Fibroblast of peridontal ligament (primary cell): ENCODE results near the gene RABAC1.
"Not testable (repeated sequence)": the region's sequence is repeated elsewhere in the genome, so short reads cannot be mapped to it uniquely, and the experiment has no call there.

Experiments used
- DNase-seq: peaks from one replicate; pipeline ENCODE4 v3.0.0-alpha.2; 2010; ENCODE audit errors: extremely low read depth

Gene RABAC1

DNA sequence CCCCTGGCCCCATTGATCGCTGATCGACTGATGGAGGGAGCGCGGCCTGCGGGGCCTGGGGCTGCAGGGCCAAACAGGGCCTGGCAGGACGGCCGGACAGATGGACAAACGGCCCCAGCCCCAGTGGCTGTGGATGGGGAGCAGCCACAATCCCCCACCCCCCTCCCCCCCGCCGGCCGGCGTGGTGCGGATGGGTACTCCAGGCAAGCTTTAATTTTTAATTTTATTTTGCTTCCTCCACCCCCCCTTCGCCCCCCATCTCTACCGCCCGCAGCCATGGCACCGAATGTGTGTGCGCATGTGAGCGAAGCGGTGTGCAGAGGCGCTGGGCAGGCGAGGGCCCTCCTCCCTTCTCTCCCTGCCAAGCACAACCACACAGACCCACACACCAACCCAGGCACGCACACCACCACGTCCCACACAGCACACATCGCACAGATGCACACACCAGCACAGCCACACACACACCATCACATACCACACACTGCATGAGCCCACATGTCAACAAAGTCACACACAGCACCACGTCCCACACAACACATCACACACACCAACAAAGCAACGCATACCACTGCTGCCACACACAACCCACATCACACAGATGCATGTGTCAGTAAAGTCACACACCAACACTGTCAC, 43.2 kb downstream of the RABAC1 start:
- DNase-seq, result no peak

DNA sequence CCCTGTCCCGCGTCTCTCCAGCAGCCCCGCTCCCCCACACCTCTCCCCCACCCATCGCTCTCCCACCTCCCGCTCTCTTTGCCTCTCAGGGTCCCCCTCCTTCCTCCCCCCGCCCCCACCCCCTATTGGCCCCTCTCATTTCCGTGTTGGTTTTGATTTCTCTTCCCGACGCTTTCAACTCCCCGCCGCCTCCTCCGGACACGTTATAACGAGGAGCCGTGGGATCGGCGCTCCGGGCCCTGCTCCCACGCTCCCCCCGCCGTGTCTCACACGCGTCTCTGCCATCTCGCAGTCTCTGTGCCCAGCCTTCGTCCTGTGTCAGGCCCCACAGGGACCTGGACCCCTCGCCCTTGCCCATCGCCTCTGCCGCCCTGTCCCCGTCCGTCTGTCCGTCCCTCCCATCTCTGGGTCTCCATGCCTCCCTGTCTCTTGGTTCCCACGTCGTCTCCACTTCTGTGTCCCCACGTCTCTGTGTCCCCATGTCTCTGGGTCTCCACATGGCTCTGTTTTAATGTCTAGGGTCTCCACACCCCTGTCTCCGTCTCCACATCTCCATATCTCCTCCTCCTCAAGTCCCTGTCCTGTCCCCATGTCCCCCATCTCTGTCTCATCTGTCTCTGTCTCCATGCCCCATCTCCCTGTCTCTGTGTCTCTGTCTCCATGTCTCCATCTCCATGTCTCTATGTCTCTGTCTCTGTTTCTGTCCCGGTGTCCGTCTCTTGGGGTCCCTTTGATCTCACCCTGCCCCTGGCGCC, 43.9 kb downstream of the RABAC1 start:
- no peak for DNase-seq

DNA sequence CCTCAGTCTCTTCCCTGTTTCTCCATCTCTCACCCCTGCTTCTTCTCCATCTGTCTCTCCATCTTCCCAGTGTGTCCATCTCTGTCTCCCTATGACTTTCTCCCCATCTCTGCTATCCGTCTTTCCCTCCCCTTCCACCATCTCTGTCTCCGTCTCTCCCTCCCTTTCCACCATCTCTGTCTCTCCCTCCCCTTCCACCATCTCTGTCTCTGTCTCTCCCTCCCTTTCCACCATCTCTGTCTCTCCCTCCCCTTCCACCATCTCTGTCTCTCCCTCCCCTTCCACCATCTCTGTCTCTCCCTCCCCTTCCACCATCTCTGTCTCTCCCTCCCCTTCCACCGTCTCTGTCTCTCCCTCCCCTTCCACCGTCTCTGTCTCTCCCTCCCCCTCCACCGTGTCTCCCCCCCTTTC, 44.7 kb downstream of the RABAC1 start:
- not testable (repeated sequence) for DNase-seq

DNA sequence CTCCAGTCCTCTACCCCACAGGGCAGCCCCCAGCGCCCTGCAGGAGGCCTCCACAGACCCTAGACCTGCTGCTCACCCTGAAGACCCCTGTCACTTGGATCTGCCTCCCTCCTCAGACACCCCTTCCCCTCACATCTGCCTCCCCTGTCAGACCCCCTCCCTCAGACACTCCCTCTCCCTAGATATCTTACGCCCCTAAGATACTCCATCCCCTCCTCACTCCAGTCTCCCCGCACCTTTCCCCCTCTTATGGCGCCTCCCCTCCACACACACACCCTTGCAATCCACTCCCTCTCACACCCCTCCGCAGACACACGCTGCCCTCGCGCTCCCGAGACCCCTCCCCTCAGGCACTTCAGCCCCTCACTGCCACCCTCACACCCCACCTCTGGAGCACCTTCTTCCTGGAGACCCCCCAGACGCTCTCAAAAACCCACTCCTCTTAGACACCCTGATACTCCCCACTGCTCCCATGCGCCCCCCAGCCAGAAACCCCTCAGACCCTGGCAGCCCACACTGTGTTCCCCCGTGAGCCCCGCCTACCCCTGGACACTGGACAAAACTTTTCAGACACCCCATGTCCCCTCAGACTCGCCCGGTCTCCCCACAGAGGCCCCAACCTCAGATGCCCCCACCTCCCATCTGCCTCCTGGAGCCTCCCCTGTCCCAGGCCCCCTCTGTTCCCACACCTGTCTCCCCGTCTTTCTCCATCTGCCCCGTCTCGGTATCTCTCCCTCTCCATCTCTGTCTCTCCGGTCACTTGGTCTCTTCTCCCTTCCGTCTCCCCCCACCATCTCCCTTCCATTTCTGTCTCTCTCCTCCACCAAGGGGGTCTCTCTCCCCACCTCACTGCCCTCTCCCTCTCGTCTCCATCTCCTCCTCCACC, 45.3 kb downstream of the RABAC1 start:
- no peak for DNase-seq

DNA sequence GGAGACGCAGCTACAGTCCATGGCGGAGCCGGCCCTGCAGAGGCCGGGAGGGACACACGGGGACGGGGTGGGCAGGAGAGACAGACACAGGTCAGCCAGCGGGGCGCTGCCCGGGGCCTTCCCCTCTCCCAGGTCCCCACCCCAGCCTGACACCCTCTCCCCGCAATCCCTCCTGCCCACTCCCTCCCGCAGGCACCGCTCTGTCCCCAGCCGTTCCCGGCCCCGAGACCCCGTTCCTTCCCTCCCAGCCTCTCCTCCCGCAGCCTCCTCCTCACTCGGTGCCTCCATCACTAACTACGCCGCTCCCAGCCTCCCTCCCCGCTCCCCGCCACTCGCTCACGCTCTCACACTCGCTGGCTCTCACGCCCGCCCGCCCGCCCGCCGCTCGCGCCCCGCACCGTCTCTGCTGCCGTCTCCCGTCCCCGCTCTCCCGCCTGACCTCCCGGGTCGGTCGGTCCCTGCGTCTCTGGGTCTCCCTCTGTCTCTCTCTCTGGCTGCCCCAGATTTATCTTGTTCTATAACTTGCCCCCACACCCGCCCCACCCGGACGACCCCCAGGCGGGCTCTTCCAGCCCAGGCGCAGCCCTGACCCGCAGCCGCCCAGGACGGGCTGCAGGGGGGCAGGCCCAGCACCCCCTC, 46.1 kb downstream of the RABAC1 start:
- no peak for DNase-seq

DNA sequence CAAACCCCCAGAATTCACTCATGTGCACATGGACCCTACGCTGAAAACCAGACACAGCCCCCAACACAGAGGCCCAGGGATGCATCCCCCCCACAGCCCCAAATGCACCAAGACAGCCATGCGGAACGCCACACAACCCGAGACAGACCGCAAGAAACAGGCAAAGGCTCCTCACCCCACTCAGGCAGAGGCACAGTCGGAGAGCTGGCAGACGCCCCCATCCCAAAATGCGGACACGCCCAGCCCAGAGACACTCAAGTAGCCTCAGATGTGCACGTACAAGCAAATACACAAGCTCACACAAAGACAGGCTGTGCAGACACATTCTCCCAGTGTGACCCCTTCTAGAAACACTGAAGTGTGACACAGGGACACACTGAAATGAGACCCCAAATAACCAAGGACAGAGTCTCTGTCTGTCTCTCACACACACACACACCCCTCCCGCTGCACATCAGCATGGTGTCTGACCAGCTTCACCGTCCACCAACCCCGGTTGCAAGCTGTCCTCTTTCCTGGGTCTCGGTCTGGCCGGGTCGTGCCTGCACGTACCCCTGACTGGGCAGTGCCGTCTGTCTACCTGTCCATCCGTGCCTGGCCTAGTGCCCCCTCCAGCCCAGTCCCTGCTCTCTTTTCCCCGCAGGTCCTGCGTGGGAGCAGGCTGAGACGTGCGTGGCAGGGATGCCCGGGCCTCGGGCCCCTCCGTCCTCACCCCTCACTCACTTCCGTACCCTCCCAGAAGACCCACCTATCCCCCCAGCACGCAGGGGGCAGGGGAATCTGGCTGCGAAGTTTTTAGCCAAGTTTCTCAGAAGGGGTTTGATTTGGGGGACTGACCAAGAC, 47.0 kb downstream of the RABAC1 start:
- no peak for DNase-seq

DNA sequence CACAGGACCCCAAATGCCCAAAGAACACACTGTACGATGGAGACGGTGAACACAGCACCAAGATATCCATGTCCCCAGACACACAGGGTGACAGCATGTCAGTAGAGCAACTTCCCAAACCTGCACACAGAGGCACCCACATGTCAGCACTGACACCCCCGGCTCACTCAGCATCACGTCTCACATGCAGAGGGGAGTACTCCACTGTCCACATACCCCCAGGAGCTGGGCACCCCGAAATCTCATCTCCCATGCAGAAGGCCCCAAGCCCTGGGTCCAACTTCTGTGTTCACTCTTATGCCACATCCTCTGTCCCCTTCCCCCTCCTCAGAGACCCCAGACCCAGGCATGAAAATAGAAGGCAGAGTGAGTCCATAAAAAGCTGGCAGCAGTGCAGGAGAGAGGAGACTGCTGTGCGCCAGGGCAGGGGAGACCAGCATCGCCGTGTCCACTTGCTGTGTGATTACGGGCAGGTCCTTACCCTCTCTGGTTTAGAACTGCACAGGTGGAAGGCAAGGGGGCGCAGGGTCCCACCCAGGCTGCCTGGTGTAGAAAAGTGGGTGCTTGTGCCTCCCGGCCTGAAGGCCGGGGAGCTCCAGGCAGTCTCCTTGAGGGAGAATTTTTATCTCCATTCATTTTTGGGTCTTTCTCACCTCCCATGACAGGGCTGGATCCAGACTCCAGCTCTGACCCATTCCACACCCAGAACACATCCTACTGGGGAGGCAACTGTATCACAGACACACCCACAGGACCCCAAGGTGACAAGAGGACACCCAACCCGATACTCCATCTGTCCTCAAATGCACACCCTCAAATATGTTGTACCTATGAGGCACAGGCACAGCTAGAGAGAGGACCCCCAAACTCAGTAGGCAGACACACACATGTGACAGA, 47.9 kb downstream of the RABAC1 start:
- DNase-seq, result no peak

DNA sequence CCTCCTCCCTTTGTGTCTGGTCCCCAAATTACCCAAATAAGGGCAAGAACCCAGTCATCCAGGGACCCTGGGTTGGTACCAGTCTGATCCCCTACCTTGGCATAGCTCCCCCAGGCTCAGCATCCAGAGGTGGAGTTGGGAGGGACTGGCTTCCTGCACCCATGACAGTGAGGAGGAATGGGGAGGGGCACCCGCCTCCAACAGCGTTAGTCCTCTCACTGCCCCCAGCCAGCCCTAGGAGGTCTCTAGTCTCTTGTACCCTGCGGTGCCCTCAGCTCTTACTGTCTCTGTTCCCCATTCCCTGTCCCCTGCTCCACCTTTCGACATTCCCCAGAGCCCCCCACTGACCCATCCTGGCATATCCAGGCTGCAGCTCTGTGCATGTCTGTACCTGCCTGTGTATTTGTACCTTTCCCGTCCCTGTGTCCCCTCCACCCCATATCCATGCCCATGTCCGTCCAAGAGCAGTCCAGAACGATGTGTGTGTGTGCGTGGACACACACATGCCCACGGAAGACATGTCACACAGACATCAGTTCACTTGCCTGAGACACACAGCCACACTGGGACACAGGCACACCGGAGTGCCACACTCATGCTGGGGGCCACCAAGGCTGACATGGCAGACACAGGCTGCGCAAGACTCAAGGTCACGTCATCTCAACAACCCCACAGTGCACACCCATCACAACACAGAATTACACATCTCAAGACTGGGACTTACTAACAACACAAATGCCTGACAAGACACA, 48.7 kb downstream of the RABAC1 start:
- no peak for DNase-seq

DNA sequence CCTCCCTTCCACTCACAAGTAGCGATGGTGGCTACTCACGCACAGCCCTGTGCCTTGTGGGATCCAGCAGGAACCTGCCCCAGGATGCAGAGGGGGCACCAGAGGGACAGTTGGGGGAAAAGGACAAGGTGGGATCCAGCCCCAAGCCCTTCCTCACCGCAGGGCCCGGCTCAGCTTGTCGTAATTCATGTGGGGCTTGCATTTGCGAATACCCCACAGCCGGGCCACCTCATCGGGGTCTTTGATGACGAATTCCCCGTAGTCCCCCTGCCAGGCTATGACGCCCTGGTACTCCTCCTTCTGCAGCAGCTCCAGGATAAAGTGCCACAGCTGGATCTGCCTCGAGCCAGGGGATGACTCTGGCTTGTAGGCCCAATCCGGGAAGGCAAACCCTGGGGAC, 49.4 kb downstream of the RABAC1 start:
- no peak for DNase-seq

DNA sequence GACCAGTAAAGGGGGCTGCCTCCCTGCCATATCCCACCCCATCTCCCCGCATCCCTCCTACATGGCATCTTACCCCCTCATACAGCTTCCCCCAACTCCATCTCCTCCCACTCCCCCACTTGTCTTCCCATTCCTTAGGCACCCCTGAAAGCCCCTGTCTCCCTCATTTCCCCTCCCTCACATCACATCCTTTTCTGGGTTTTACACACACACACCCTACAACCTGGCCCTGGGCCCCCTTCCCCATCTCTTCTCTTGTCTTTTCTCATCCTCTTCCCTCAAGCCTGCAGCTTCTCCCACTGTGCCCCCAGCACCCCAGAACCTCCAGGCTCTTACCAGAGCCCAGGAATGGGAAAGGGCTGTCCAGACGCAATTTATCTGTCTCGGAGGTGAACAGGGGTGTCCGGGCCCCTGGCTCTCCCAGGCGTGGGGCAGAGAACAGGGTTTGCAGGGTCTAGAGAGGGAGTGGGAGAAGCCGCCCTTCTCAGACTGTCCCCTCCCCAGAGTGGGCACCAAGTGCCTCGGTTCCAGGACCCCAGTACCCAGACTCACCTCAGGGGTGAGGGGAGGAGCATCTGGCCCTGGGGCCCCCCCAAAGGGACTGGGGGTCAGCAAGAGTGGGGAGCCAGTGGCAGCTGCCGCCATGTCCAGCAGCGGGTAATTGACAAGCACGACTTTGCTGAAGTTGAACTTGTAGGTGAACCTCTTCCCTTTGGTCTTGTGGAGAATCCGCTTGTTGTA, 50.2 kb downstream of the RABAC1 start:
- no peak for DNase-seq

DNA sequence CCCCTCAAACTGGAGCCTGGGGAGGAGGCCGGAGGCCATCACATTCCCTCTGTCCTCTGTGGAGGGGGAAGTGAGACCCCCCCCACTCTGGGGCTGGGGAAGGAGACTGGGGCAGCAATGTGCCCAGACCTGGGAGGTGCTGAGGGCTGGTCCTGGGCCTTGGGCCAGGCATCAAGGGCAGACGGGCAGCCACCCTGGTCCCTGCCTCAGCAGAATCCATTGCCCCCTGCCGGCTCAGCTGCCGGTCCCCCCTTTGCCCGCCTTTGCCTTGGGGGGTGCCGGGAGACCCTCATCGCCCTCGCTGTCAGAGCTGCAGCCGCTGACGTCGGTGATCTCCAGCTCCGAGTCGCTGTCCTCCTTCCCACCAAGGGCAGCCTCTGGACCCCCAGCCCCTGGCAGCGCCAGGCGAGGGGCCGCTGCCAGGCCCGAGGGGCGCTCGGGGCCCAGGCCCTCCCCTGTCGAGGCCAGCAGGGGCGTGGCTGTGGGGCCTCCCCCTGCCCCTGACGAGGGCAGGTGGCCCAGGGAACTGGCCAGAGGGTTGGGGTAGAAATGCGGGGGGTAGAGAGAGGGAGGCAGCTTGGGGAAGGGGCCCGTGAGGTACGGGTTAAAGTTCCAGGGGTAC, 51.0 kb downstream of the RABAC1 start:
- no peak for DNase-seq

DNA sequence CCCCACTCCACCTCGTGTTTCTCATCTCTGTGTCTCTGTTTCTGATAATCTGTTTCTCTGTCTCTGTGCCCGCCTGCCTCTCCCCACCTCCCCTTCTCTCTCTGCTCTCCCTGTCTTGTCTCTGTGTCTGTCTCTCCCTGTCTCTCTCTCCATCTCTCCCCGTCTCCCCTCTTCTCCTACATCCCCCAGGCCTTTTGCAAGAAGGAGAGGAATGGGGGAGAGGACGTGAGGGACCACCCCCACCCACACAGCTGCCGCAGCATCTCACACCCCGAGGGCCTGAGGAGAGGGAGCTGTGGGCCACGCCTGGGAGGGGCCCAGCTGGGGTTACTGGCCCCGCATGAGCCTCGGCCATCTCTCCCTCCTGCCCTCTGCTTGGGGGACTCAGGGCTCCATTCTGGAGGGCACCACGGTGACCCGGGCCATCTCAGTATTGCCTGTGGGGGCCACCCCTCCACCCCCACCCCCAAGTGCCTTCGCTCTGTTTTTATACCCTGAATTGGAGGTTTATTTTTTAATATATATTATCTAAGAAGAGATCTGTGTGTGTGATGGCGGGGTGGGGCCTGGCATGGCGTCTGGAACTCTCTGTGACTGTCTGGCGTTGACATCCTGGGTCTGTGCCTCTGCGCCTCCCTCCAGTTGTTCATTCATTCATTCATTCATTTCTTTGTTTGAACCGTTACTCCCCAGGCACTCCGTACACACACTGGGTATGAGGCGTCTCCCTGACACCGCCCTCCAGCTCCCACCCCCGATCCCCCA, 52.0 kb downstream of the RABAC1 start:
- no peak for DNase-seq
